ENCODE data around the gene ESPN.
A peak's percentile ranks its signal among the peaks of the same experiment; 100 is the strongest.
"Not testable (repeated sequence)": the region's sequence is repeated elsewhere in the genome, so short reads cannot be mapped to it uniquely, and the experiment has no call there.

ESPN gene, protein sequence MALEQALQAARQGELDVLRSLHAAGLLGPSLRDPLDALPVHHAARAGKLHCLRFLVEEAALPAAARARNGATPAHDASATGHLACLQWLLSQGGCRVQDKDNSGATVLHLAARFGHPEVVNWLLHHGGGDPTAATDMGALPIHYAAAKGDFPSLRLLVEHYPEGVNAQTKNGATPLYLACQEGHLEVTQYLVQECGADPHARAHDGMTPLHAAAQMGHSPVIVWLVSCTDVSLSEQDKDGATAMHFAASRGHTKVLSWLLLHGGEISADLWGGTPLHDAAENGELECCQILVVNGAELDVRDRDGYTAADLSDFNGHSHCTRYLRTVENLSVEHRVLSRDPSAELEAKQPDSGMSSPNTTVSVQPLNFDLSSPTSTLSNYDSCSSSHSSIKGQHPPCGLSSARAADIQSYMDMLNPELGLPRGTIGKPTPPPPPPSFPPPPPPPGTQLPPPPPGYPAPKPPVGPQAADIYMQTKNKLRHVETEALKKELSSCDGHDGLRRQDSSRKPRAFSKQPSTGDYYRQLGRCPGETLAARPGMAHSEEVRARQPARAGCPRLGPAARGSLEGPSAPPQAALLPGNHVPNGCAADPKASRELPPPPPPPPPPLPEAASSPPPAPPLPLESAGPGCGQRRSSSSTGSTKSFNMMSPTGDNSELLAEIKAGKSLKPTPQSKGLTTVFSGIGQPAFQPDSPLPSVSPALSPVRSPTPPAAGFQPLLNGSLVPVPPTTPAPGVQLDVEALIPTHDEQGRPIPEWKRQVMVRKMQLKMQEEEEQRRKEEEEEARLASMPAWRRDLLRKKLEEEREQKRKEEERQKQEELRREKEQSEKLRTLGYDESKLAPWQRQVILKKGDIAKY

DNA sequence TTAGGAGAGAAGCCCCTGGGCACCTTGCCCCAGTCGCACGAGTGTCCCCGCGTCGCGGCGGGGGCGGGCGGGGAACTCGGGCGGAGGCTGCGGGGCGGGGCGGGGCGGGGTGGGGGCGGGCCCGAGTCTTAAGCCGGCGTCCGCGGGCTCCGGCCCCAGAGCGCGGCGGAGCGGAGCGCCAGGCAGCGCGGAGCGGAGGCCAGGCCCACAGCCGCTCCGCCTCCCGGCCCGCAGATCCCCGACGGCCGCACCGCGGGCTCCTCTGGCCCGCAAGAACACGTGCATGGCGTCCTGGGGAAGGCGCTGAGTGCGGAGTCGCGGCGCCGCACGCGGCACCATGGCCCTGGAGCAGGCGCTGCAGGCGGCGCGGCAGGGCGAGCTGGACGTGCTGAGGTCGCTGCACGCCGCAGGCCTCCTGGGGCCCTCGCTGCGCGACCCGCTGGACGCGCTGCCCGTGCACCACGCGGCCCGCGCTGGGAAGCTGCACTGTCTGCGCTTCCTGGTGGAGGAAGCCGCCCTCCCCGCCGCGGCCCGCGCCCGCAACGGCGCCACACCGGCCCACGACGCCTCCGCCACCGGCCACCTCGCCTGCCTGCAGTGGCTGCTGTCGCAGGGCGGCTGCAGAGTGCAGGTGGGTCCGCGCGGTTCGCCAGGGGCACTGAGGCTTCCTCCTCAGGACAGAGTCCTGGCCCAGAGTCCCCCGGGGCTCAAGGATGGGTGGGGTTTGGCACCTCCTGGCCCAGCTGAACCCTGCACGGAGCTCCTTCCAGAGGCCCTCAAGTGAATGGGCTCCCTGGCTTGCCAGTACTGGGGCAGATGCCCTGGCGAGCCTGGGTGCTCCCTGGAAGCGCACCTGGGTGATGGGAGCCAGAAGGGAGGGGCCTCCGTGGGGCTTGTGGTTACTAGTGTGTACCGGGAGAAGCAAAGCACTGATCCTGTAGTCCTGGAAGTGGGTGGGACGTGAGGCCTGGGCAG lies at the start of gene ESPN:
TSS of gene ESPN (plus strand) at position 158 of the 975 bp plus-strand sequence. CDS start at position 338, 180 bp downstream.
- DNase-seq: no peak

DNA sequence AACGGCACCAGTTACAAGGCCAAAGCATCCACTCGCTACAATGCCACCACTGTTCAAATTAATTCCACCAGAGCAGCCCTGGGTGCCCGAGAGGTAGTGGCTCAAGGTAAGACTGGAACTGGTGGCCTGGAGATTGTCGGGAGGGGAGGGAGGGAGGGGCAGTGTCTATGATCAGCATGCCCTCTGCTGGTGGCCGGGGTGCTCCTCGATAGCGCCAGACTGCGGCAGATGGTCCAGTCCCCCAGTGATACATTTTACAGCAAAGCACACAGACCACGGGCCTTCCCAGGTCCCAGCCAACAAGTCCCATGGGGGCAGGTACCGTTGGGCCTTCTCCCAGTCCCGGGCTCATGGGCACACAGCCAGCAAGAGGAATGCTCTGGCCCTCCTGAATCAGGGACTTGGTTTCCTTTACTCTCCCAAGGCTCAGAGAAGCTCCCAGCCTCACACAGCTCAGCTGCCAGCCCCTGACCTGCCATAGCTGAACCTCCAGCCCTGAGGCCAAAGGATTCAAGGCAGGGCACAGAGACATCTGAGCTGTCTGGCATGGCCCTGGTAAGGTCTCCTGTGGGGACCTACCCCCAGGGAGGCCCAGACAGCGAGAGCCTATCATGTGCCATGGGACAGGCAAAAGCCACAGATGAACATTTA lies 46.4 kb upstream of the ESPN start:
- no peak for DNase-seq

- no peak for DNase-seq
These were observed 44.5 kb upstream of the ESPN start for GRCh38 chr1:6380037-6380436.

GRCh38 chr1:6384135-6384534 lies 40.4 kb upstream of the ESPN start:
- no peak for DNase-seq

- no peak for DNase-seq
These were observed 39.6 kb upstream of the ESPN start for GRCh38 chr1:6384962-6385361.

DNA sequence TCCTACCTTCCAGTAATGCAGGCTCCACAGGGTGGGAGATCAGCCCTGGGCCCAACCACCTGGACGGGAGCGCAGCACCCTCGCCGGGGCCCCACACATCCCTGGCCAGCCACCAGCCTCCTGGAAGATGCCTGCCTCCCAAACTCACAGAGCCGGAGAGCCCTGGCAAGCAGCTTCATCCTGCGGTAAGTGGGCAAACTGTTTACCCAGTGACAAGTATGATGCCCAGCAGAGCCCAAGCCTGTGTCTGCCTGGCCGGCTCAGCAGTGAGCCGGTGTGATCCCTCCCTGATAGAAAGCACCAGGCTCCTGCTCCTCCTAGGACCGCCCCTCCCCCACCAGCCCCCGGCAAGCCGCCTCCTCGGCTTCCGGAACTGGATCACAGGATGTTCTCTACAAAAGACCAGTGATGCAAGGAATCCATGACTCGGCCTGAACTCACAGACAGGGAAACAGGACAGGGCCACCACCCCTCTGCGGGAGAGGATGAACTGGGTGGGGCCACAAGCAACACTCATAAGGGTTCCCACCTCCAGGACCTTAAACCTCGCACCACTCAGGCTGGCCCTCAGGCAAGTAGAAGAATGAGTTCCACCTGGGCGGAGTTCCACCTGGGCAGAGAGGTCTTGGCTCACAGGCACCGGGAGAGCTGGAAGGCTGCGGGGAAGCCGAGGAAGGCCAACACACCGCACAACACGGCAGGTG lies 38.9 kb upstream of the ESPN start:
- DNase-seq: no peak

DNA sequence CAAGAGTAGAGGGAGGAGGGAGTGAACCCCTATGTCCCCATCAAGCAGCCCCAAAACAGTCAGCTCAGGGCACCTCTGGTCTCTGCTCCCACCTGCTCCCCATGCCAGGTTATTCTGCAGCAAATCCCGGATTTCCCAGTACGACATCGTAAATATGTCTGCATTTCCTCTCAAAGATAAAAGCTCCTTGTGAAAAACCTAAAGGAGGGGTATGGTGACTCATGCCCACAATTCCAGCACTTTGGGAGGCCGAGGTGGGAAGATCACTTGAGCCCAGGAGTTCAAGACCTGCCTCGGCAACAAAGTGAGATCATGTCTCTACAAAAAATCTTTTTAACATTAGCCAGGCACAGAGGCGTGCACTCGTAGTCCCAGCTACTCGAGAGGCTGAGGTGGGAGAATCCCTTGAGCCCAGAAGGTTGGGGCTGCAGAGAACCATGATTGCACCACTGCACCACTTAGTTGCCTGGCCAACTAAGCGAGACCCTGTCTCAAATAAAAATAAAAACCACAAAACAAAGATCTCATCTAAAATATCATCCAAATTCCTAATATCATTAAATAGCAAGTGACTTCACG lies 38.1 kb upstream of the ESPN start:
- DNase-seq: no peak

GRCh38 chr1:6389971-6390370 lies 34.6 kb upstream of the ESPN start:
- DNase-seq: no peak

GRCh38 chr1:6391951-6392808 lies 32.4 kb upstream of the ESPN start:
- DNase-seq: peak; percentile 21

DNA sequence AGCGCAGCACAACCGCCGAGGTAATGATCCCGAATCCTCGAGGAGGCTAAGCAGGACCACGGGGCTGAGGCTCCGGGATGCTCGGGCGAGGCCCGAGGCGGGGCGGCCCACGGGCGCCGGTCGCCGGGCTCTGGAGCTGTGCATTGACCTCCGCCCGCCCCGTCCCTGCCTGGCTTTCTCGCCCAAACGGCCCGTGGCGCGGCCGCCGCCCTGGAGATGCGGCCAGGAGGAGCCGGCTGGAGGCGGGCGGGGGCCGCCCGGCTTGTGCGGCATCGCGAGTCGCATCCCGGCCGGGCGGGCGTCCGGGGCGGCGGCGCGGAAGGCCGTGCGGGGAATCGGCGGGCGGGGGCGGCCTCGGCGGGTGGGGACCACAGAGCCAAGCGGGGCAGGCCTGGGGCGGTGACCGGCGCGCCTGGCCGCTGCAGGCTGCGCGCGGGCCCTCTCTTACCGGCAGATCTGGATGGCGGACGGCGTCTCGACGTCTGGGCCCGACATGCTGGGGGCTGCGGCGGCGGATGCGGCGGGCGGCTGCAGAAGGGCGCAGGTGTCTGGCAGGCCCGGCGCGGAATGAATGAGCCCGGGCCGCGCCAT lies 31.7 kb upstream of the ESPN start:
- no peak for DNase-seq

- DNase-seq: peak; percentile 94
These were observed 31.0 kb upstream of the ESPN start, which contains the start of gene ACOT7 for GRCh38 chr1:6393400-6394187. Gene ACOT7, minus strand, starts transcription at chr1:6393767. Its CDS starts 368 bp downstream, at chr1:6393399.

DNA sequence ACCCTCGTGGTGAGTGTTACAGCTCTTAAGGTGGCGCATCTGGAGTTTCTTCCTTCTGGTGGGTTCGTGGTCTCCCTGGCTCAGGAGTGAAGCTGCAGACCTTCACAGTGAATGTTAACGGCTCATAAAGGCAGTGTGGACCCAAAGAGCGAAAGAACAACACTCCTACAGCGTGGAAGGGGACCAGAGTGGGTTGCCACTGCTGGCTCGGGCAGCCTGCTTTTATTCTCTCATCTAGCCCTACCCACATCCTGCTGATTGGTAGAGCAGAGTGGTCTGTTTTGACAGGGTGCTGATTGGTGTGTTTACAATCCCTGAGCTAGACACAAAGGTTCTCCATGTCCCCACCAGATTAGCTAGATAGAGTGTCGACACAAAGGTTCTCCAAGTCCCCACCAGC lies 29.4 kb upstream of the ESPN start:
- not testable (repeated sequence) for DNase-seq

- DNase-seq: not testable (repeated sequence)
These were observed 28.8 kb upstream of the ESPN start for GRCh38 chr1:6395781-6396244.

DNA sequence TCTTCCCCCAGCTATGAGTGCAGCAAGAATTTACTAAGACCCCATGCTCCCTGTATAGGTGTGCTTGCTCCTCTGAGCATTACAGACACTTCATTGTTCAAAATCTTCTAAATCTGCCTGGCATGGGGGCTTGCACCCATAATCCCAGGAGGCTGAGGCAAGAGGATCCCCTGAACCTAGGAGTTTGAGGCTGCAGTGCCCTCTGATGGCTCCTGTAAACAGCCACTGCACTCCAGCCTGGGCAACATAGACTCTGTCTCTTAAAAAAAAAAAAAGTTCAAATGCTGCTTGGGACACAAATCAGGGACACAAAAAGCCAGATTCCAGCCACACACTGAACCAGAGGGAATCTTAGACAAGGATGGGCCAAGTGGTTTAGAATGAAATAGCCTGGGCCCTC lies 27.6 kb upstream of the ESPN start:
- no peak for DNase-seq

DNA sequence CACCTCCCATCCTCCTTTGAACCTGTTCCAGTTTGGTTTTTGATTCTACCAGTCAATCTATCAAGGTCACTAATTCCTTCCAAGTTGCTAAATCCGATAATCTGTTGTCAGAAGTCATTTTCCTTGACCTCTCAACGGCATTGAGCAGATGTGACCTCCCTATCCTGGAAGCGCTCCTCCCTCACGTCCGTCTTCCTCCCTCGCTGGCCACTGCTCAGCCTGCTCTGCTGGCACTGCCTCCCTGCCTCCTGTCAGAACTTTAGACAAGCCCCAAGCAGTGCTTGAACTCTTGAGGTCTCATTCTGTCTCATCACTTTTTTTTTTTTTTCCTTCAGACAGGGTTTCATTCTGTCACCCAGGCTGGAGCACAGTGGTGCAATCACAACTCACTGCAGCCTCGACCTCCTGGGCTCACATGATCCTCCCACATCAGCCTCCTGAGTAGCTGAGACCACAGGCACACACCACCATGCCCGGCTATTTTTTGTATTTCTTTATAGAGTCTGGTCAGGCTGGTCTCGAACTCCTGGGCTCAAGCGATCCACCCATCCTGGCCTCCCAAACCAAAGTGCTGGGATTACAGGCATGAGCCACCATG lies 26.6 kb upstream of the ESPN start:
- no peak for DNase-seq

- DNase-seq: no peak
These were observed 25.3 kb upstream of the ESPN start for GRCh38 chr1:6399294-6399693.

DNA sequence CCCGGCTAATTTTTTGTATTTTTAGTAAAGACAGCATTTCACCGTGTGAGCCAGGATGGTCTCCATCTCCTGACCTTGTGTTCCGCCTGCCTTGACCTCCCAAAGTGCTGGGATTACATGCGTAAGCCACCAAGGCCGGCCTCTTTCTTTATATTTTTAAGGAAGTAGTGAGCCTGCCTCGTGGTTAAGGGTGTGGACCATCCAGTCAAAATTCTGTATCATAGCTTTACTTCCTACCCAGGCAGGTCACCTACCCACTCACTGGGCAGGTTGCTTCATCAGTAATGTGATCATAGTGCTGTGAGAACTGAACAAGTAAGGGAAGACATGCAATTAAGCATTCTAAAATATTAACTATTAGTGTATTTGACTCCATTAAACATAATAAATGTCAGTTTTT lies 22.9 kb upstream of the ESPN start:
- DNase-seq: no peak

DNA sequence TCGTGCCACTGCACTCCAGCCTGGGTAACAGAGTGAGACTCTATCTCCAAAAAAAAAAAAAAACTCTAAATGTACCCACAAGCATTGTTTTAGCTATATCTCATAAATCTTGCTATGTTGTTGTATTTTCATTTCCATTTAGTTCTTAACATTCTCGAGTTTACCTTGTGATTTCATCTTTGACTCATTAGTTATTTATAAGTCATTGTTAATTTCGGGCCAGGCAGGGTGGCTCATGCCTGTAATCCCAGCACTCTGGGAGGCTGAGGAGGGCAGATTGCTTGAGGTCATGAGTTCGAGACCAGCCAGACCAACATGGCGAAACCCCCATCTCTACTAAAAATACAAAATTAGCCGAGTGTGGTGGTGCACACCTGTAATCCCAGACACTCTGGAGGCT lies 16.6 kb upstream of the ESPN start:
- DNase-seq: no peak

Measured in activated CD4-positive, alpha-beta T cell treated with anti-CD3 and anti-CD28 coated beads for 48 hours (primary cell).